OCI-LY7 (cell line): ENCODE data around the gene USO1. TPM values are rescaled to one million over a fixed set of nuclear protein-coding genes. Genes with fewer than 3 reads are reported as not detected.

Source experiments
- BruUV-seq: library from RNA; stranded (reverse); fragments of 400-500 nt; replicated peaks from 2 replicates; lab custom pipeline; 2021; lab: Mats Ljungman, UMichigan
- CTCF ChIA-PET: fragments of 300-600 bp; sonication (Branson Sonifier 250); formaldehyde crosslinking; loops from one replicate; lab custom pipeline; 2022; ENCODE audit warnings: antibody characterized with exemption; ENCODE audit not compliant: unreplicated experiment; lab: Charles Lee
- POLR2A ChIA-PET: fragments of 300-600 bp; sonication (Branson Sonifier 250); formaldehyde crosslinking; loops from one replicate; lab custom pipeline; 2022; ENCODE audit warnings: antibody characterized with exemption; lab: Charles Lee
- DNase-seq: peaks from one replicate; pipeline ENCODE4 v3.0.0-alpha.2; 2015; ENCODE audit warnings: low spot score
- H2AFZ ChIP-seq: fragments of 200-600 bp; sonication (generic), shearing (Covaris generic); 2 replicates; pipeline ENCODE4 v1.6.1; 2014; ENCODE audit warnings: mild to moderate bottlenecking, antibody characterized with exemption, low read length, moderate library complexity
- H3K27ac ChIP-seq: fragments of 200-600 bp; sonication (generic); 2 replicates; pipeline ENCODE4 v1.5.1; 2014; ENCODE audit warnings: mixed run types, low read depth, mild to moderate bottlenecking, moderate library complexity, low read length, inconsistent platforms; ENCODE audit not compliant: poor library complexity, severe bottlenecking
- H3K36me3 ChIP-seq: fragments of 200-600 bp; sonication (generic); 2 replicates; pipeline ENCODE4 v1.6.1; 2014; ENCODE audit warnings: mild to moderate bottlenecking, antibody characterized with exemption, low read length, moderate library complexity, mixed read lengths; ENCODE audit not compliant: insufficient read depth
- H3K4me1 ChIP-seq: fragments of 200-600 bp; sonication (generic); 2 replicates; pipeline ENCODE4 v1.5.1; 2014; ENCODE audit warnings: mild to moderate bottlenecking, low read length; ENCODE audit not compliant: insufficient read depth, poor library complexity, severe bottlenecking
- H3K4me2 ChIP-seq: fragments of 200-600 bp; sonication (generic); 2 replicates; pipeline ENCODE4 v1.6.1; 2014; ENCODE audit warnings: mild to moderate bottlenecking, low read length
- H3K4me3 ChIP-seq: fragments of 200-600 bp; sonication (generic); 2 replicates; pipeline ENCODE4 v1.5.1; 2014; ENCODE audit warnings: mild to moderate bottlenecking, low read depth, low read length; ENCODE audit not compliant: poor library complexity, severe bottlenecking
- H3K79me2 ChIP-seq: fragments of 200-600 bp; sonication (generic); 2 replicates; pipeline ENCODE4 v1.6.1; 2016; ENCODE audit warnings: low read depth, mild to moderate bottlenecking, low read length, moderate library complexity, mixed read lengths; ENCODE audit not compliant: insufficient read depth
- H3K9me2 ChIP-seq: fragments of 200-600 bp; sonication (generic); 2 replicates; pipeline ENCODE4 v1.6.1; 2016; ENCODE audit warnings: mild to moderate bottlenecking, low read length, mixed read lengths; ENCODE audit not compliant: insufficient read depth
- H3K9me3 ChIP-seq: fragments of 200-600 bp; sonication (generic); 2 replicates; pipeline ENCODE4 v1.6.1; 2014; ENCODE audit warnings: mild to moderate bottlenecking, mixed run types, low read length, mixed read lengths
- H4K20me1 ChIP-seq: fragments of 200-600 bp; sonication (generic); 2 replicates; pipeline ENCODE4 v1.6.1; 2014; ENCODE audit warnings: mild to moderate bottlenecking, antibody characterized with exemption, low read length, moderate library complexity, mixed read lengths; ENCODE audit not compliant: insufficient read depth
- EZH2phosphoT487 ChIP-seq: fragments of 200-600 bp; sonication (generic); IDR thresholded peaks from 2 replicates; pipeline ENCODE4 v1.6.1; 2018; ENCODE audit warnings: low read depth, borderline replicate concordance, mild to moderate bottlenecking, mixed run types, antibody characterized with exemption, low read length, moderate library complexity, mixed read lengths
- intact Hi-C: fragments of 100-400 bp; cut with micrococcal nuclease; formaldehyde crosslinking; loops from one replicate; pipeline ENCODE4 v1.10.0; 2022; ENCODE audit not compliant: unreplicated experiment
- total RNA-seq, 2 experiments: library from RNA; depleted of rRNA in 1 of 2; stranded (reverse); fragments of >200 nt in 1 of 2; shearing (Covaris generic) in 1 of 2; gene quantifications; 2 replicates each; pipeline ENCODE4 v1.2.3, GENCODE V29; 2014 to 2022
- TF ChIP-seq, protein P1 (sequence below): fragments of 200-600 bp; sonication (generic); conservative IDR thresholded peaks from 2 replicates; pipeline ENCODE4 v1.5.1; 2014; ENCODE audit warnings: mild to moderate bottlenecking, antibody characterized with exemption, low read length, moderate library complexity, mixed read lengths

The USO1 gene
- total RNA-seq, 2 experiments from 2014 or later, result 38.0 to 54.6 TPM

DNA sequence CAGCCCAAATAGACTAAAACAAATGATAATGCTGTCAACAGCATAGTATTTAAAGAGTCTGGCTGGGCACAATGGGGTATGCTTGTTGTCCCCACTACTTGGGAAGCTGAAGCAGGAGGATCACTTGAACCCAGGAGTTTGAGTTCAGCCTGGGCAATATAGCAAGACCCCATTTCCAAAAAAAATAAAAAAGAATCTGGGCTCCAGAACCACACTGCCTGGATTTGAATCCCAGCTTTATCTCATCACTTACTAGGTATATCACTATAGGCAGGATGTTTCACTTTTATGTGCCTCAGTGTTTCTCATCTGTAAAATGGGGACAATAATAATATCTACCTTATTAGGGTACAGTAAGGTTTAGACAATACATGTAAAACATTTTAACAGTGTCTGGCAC, 45.9 kb upstream of the USO1 start:
- TF ChIP-seq, protein P1, sequence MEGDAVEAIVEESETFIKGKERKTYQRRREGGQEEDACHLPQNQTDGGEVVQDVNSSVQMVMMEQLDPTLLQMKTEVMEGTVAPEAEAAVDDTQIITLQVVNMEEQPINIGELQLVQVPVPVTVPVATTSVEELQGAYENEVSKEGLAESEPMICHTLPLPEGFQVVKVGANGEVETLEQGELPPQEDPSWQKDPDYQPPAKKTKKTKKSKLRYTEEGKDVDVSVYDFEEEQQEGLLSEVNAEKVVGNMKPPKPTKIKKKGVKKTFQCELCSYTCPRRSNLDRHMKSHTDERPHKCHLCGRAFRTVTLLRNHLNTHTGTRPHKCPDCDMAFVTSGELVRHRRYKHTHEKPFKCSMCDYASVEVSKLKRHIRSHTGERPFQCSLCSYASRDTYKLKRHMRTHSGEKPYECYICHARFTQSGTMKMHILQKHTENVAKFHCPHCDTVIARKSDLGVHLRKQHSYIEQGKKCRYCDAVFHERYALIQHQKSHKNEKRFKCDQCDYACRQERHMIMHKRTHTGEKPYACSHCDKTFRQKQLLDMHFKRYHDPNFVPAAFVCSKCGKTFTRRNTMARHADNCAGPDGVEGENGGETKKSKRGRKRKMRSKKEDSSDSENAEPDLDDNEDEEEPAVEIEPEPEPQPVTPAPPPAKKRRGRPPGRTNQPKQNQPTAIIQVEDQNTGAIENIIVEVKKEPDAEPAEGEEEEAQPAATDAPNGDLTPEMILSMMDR, result no peak
- no peak for TF ChIP-seq EZH2phosphoT487
- Histone ChIP-seq H3K9me3 (no peaks in the 10 kb centered on the region), H3K9me2 (no peaks in the 10 kb centered on the region), H3K4me1 (peaks cover 9% of the 10 kb centered on the region), H4K20me1 (no peaks in the 10 kb centered on the region), H3K36me3 (no peaks in the 10 kb centered on the region), H3K4me3 (no peak overlapping the region), H3K4me2 (no peak overlapping the region), H3K79me2 (peaks cover 6% of the 10 kb centered on the region; the same call in 1 of the 2 replicates), H3K27ac (no peak overlapping the region), H2AFZ (no peak overlapping the region)
- ChIA-PET POLR2A (interaction anchor here (1.0 kb wide), 1 partner anchor 46 kb away, joined by 3 read pairs; the partner anchor contains the start of gene USO1), CTCF (no interaction called here)
- DNase-seq, result no peak
- intact Hi-C loops, result no loop called here
- BruUV-seq, result no TSS peak

DNA sequence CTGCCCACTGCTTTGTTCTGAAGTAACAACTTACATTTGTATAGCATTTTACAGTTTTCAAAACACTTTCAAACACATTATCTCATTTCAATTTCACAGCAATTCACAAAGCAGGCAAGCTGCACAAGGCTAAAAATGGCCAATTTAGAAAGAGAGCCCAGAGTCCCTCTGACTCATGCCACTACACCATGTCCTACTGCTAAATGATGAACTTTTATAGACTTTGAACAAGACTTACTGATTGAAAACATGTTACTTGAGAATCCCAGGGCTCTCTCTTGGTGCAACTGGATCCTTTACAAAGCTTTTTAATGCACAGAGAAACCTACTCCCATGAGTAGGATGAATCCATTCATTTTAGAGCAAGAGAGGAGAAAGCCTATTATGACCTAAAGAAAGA, 45.4 kb upstream of the USO1 start:
- intact Hi-C loops, result no loop called here
- CTCF ChIA-PET, result no interaction called here

More for the DNA sequence above, 45.4 kb upstream of the USO1 start:
- no peaks in the 10 kb centered on the region for H3K9me2 ChIP-seq
- no peaks in the 10 kb centered on the region for H4K20me1 ChIP-seq
- TF ChIP-seq, protein P1, result no peak
- TF ChIP-seq EZH2phosphoT487, result no peak
- H3K4me2 ChIP-seq, result no peak overlapping the region
- BruUV-seq, result no TSS peak
- no peaks in the 10 kb centered on the region for H3K36me3 ChIP-seq
- no peak overlapping the region for H3K27ac ChIP-seq
- H3K79me2 ChIP-seq, result peaks cover 4% of the 10 kb centered on the region; the same call in 1 of the 2 replicates
- H3K4me3 ChIP-seq, result no peak overlapping the region
- no peak overlapping the region for H2AFZ ChIP-seq
- DNase-seq, result no peak
- no peaks in the 10 kb centered on the region for H3K9me3 ChIP-seq
- POLR2A ChIA-PET, result no interaction called here
- peaks cover 5% of the 10 kb centered on the region for H3K4me1 ChIP-seq
